T-helper 2 cell treated with Interferon-gamma antibody and Interleukin-4, amounts not matched to agents 5 μg/mL and 100 μg/mL, for 36 hours (primary cell): Measurements from ENCODE around the gene EBLN1.
"Not testable (repeated sequence)": the region's sequence is repeated elsewhere in the genome, so short reads cannot be mapped to it uniquely, and the experiment has no call there.

ENCODE experiments used
- DNase-seq: peaks from one replicate; pipeline ENCODE4 v3.0.0; 2021; ENCODE audit warnings: low spot score
- H3K27ac Mint-ChIP-seq: one replicate; pipeline ENCODE4 v1.8.0; 2021; ENCODE audit warnings: mild to moderate bottlenecking, mixed read lengths
- H3K27me3 Mint-ChIP-seq: one replicate; pipeline ENCODE4 v1.8.0; 2021; ENCODE audit warnings: low read depth, mixed read lengths
- H3K36me3 Mint-ChIP-seq: one replicate; pipeline ENCODE4 v1.8.0; 2021; ENCODE audit warnings: low read depth, mixed read lengths
- H3K4me1 Mint-ChIP-seq: one replicate; pipeline ENCODE4 v1.8.0; 2021; ENCODE audit warnings: low read depth, mixed read lengths
- H3K4me3 Mint-ChIP-seq: one replicate; pipeline ENCODE4 v1.8.0; 2022; ENCODE audit warnings: mild to moderate bottlenecking, moderate library complexity, mixed read lengths
- H3K9me3 Mint-ChIP-seq: one replicate; pipeline ENCODE4 v1.8.0; 2021; ENCODE audit warnings: mixed read lengths

The EBLN1 gene

DNA sequence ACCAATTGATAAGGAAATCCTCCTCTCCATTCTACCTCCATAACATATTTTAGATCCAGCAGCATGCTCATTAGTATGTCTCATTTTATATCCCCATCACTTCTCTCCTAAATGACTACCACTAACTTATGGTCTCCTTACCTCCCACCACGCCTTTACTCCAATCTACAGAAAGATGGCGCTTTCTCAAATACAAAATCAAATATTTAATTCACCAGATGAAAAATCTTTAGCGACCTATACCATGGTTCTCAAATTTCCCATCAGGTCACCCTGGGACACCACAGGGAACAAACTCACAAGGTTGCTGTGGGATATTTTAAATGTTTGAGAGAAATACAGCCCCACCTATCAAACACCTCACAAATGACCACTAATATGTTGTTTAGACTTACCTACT, 27.0 kb upstream of the EBLN1 start:
- Mint-ChIP-seq H3K4me3 (no peak overlapping the region), H3K36me3 (peaks cover 2% of the 10 kb centered on the region), H3K27ac (no peak overlapping the region), H3K9me3 (no peaks in the 10 kb centered on the region), H3K4me1 (peaks cover 23% of the 10 kb centered on the region), H3K27me3 (no peaks in the 10 kb centered on the region)
- no peak for DNase-seq

GRCh38 chr10:22244001-22244400, 26.2 kb upstream of the EBLN1 start:
- Mint-ChIP-seq H3K4me3 (no peak overlapping the region), H3K4me1 (peaks cover 23% of the 10 kb centered on the region), H3K27ac (no peak overlapping the region)

DNA sequence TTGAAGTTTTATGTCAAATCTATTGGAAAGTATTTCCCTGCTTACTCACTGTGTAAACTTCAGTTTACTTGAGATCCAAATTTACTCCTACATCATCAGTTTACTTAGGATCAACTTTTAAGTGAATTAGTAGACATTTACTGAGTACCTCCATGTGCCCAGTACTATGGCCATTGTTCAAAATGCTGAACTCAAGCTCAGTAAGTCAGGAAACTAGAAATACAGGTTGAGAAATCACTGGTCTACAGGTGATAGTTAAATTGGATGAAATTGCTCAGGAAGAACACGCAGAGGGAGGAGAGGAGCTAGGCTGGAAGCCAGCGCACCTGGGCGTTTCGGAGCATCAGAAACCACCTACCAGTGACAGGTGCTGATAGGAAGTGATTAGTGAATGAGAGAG, 25.5 kb upstream of the EBLN1 start:
- Mint-ChIP-seq H3K4me1 (peaks cover 23% of the 10 kb centered on the region), H3K36me3 (peaks cover 2% of the 10 kb centered on the region), H3K9me3 (no peaks in the 10 kb centered on the region), H3K4me3 (no peak overlapping the region), H3K27ac (no peak overlapping the region), H3K27me3 (peaks cover 2% of the 10 kb centered on the region)
- DNase-seq = no peak

More at GRCh38 chr10:22244001-22244400, 26.2 kb upstream of the EBLN1 start:
- Mint-ChIP-seq H3K36me3 (peaks cover 2% of the 10 kb centered on the region), H3K27me3 (no peaks in the 10 kb centered on the region), H3K9me3 (no peaks in the 10 kb centered on the region)
- DNase-seq = no peak

GRCh38 chr10:22231260-22231659, 13.4 kb upstream of the EBLN1 start:
- Mint-ChIP-seq H3K4me1 (peaks cover 18% of the 10 kb centered on the region), H3K36me3 (no peaks in the 10 kb centered on the region), H3K9me3 (no peaks in the 10 kb centered on the region), H3K27me3 (peaks cover 9% of the 10 kb centered on the region), H3K27ac (no peak overlapping the region), H3K4me3 (no peak overlapping the region)
- no peak for DNase-seq

- DNase-seq = peak; percentile 35
Measured at GRCh38 chr10:22230158-22230833, 12.5 kb upstream of the EBLN1 start.

GRCh38 chr10:22229802-22230157, 12.0 kb upstream of the EBLN1 start:
- H3K9me3 Mint-ChIP-seq = no peaks in the 10 kb centered on the region

More at GRCh38 chr10:22230158-22230833, 12.5 kb upstream of the EBLN1 start:
- Mint-ChIP-seq H3K4me3 (peak overlapping the region; percentile 86), H3K4me1 (peaks cover 18% of the 10 kb centered on the region), H3K27ac (peak overlapping the region; percentile 97), H3K27me3 (peaks cover 4% of the 10 kb centered on the region), H3K9me3 (no peaks in the 10 kb centered on the region), H3K36me3 (no peaks in the 10 kb centered on the region)

DNA sequence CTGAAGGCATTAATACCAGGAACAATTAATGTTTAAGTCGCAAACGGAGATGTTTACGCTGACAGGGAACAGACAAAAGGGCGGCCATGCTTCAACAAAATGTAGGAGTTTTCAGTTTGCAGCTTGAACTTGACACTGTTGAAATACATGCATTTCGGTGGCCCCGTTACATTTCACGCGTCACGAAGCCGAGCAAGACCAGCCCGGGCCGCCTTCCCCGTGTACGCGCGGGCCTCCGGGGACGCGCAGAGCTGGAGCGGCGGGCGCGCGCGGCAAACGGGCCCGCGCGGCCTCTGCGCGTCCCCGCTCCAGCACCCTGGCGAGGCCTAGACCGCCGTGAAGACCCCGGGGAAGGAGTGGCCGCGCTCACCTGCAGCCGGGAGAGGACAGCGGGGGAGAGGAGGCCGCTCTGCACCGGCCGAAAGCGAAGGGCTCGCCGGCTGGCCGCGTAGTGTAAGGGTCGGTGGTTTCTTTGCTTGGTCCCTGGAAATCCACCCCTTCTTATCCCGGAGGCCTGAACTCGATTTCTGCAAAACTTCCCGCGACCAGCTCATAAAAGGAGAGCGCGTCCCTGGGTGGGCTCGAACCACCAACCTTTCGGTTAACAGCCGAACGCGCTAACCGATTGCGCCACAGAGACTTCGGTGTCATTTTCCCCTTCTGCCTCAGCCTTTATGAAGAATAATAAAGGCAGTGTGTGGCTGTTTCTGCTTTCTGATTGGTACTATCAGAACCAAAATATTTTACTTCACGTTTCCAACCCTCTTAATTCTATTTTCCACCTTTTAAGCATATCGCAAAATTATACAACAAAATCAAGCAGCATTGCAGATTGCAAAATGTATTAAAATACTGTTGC, 11.4 kb upstream of the EBLN1 start:
- Mint-ChIP-seq H3K27me3 (peaks cover 2% of the 10 kb centered on the region), H3K9me3 (no peaks in the 10 kb centered on the region), H3K4me3 (peak overlapping the region; percentile 86), H3K36me3 (no peaks in the 10 kb centered on the region), H3K27ac (peak overlapping the region; percentile 97), H3K4me1 (peaks cover 18% of the 10 kb centered on the region)
- peak; percentile 84 for DNase-seq

More at GRCh38 chr10:22229802-22230157, 12.0 kb upstream of the EBLN1 start:
- H3K4me3 Mint-ChIP-seq = peak overlapping the region; percentile 86
- H3K36me3 Mint-ChIP-seq = no peaks in the 10 kb centered on the region
- H3K4me1 Mint-ChIP-seq = peaks cover 18% of the 10 kb centered on the region
- H3K27ac Mint-ChIP-seq = peak overlapping the region; percentile 97
- peaks cover 2% of the 10 kb centered on the region for H3K27me3 Mint-ChIP-seq
- no peak for DNase-seq

GRCh38 chr10:22228167-22228938, 10.5 kb upstream of the EBLN1 start:
- H3K4me3 Mint-ChIP-seq = peak overlapping the region; percentile 86
- H3K36me3 Mint-ChIP-seq = no peaks in the 10 kb centered on the region
- H3K27me3 Mint-ChIP-seq = peaks cover 2% of the 10 kb centered on the region
- DNase-seq = no peak
- H3K9me3 Mint-ChIP-seq = no peaks in the 10 kb centered on the region
- peak overlapping the region; percentile 97 for H3K27ac Mint-ChIP-seq
- peaks cover 18% of the 10 kb centered on the region for H3K4me1 Mint-ChIP-seq

DNA sequence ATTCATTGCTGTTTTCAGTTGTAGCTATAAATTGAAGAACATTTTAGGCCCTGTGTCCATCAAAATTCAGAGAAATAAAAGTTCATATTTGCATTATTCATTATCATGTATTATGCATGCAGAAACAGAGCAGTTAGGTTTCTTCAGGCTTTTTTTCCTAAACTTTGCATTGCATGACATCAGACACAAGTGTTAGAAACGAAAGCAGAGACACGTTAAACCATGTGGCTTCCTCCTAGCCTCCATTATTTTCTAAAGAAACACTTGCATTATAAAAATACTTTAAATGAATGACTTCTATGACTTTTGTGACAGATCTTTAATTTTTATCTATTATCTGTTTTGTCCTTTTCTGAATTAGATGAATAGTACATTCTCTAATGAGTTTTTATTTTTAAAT, 8.8 kb upstream of the EBLN1 start:
- Mint-ChIP-seq H3K4me1 (peaks cover 28% of the 10 kb centered on the region), H3K36me3 (no peaks in the 10 kb centered on the region), H3K4me3 (no peak overlapping the region), H3K9me3 (no peaks in the 10 kb centered on the region), H3K27ac (no peak overlapping the region), H3K27me3 (peaks cover 2% of the 10 kb centered on the region)
- no peak for DNase-seq

- no peak for DNase-seq
- peak overlapping the region; percentile 2 for H3K27ac Mint-ChIP-seq
- no peak overlapping the region for H3K4me3 Mint-ChIP-seq
- peaks cover 19% of the 10 kb centered on the region for H3K4me1 Mint-ChIP-seq
- no peaks in the 10 kb centered on the region for H3K9me3 Mint-ChIP-seq
- peaks cover 2% of the 10 kb centered on the region for H3K27me3 Mint-ChIP-seq
- no peaks in the 10 kb centered on the region for H3K36me3 Mint-ChIP-seq
Measured at GRCh38 chr10:22222236-22223190, 4.7 kb upstream of the EBLN1 start.

GRCh38 chr10:22219308-22219707, 1.5 kb upstream of the EBLN1 start:
- peaks cover 4% of the 10 kb centered on the region for H3K27me3 Mint-ChIP-seq
- no peaks in the 10 kb centered on the region for H3K9me3 Mint-ChIP-seq
- no peak for DNase-seq
- no peak overlapping the region for H3K4me3 Mint-ChIP-seq
- H3K36me3 Mint-ChIP-seq = no peaks in the 10 kb centered on the region
- H3K27ac Mint-ChIP-seq = no peak overlapping the region
- peaks cover 19% of the 10 kb centered on the region for H3K4me1 Mint-ChIP-seq

- Mint-ChIP-seq H3K4me1 (peaks cover 19% of the 10 kb centered on the region), H3K27me3 (peaks cover 6% of the 10 kb centered on the region), H3K36me3 (no peaks in the 10 kb centered on the region), H3K27ac (no peak overlapping the region), H3K4me3 (no peak overlapping the region), H3K9me3 (no peaks in the 10 kb centered on the region)
- DNase-seq = no peak
Measured at GRCh38 chr10:22218448-22218847, 633 bp upstream of the EBLN1 start.

DNA sequence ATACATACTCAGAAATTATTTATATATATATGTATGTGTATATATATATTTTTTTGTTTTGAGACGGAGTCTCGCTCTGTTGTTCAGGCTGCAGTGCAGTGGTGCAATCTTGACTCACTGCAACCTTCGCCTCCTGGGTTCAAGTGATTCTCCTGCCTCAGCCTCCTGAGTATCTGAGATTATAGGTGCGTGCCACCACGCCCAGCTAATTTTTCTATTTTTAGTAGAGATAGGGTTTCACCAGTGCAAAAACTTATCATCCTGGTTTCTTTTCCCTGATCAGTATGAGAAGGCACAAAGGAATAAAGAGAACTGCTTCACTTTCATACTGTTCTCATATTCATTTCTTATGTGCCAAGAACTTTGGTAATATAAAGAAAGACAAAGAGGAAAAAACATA, 731 bp downstream of the EBLN1 start:
- not testable (repeated sequence) for H3K27me3 Mint-ChIP-seq, H3K4me3 Mint-ChIP-seq, H3K9me3 Mint-ChIP-seq, H3K27ac Mint-ChIP-seq, DNase-seq, H3K36me3 Mint-ChIP-seq
- H3K4me1 Mint-ChIP-seq = peaks cover 11% of the 10 kb centered on the region
